HEK293 (cell line): ENCODE data around the gene JAK3.

Experiments
- CTCF ChIA-PET: fragments of 350-600 bp; formaldehyde crosslinking; extraction: SDS; loops from one replicate; lab custom pipeline; 2021; ENCODE audit warnings: antibody characterized with exemption; lab: Yijun Ruan, JAX
- POLR2A ChIA-PET: fragments of 300-600 bp; formaldehyde crosslinking; extraction: SDS; loops from one replicate; lab custom pipeline; 2020; ENCODE audit warnings: antibody characterized with exemption, inconsistent platforms; lab: Yijun Ruan, JAX
- H3K27ac ChIP-seq: fragments of 200-500 bp; sonication (Bioruptor generic); 2 replicates; pipeline ENCODE4 v1.5.1; 2014; ENCODE audit warnings: low read depth, low read length, control low read depth, inconsistent platforms; ENCODE audit errors: extremely low read depth
- H3K36me3 ChIP-seq, 2 experiments: fragments of 200-500 bp in 1 of 2; sonication (Bioruptor generic) in 1 of 2; 1 replicate in 1 of 2; 2 replicates in 1 of 2; pipeline ENCODE4 v1.5.1; 2014 to 2017; ENCODE audit warnings: inconsistent platforms in 2 of 2, low read length in 2 of 2; ENCODE audit not compliant: control insufficient read depth in 2 of 2, insufficient read depth in 1 of 2
- H3K4me1 ChIP-seq: fragments of 200-500 bp; sonication (Bioruptor generic); 2 replicates; pipeline ENCODE4 v1.5.1; 2014; ENCODE audit warnings: mild to moderate bottlenecking, low read length, inconsistent platforms; ENCODE audit not compliant: control insufficient read depth, insufficient read depth
- H3K4me3 ChIP-seq: 2 replicates; pipeline ENCODE4 v1.5.1; 2011; ENCODE audit warnings: low read depth, mild to moderate bottlenecking, control low read depth, low read length, moderate library complexity
- H3K9me3 ChIP-seq: fragments of 200-500 bp; sonication (Bioruptor generic); 2 replicates; pipeline ENCODE4 v1.5.1; 2014; ENCODE audit warnings: low read depth, low read length, inconsistent platforms; ENCODE audit not compliant: control insufficient read depth, insufficient read depth
- GLIS1 ChIP-seq: fragments of 450-650 bp; formaldehyde crosslinking; IDR thresholded peaks from 2 replicates; pipeline ENCODE4 v1.5.1; 2016; ENCODE audit warnings: missing biosample characterization, missing genetic modification characterization
- GLIS2 ChIP-seq: fragments of 450-650 bp; formaldehyde crosslinking; IDR thresholded peaks from 2 replicates; pipeline ENCODE4 v1.5.1; 2016; ENCODE audit warnings: missing biosample characterization, missing genetic modification characterization
- OVOL3 ChIP-seq: fragments of 450-650 bp; formaldehyde crosslinking; IDR thresholded peaks from 2 replicates; pipeline ENCODE4 v1.5.1; 2016; ENCODE audit warnings: missing biosample characterization, missing genetic modification characterization
- SETDB1 ChIP-seq: IDR thresholded peaks from one replicate; pipeline ENCODE4 v1.6.1; 2017; ENCODE audit warnings: mild to moderate bottlenecking, low read length, moderate library complexity, mixed read lengths; ENCODE audit not compliant: insufficient read length
- SP3 ChIP-seq: fragments of 450-650 bp; formaldehyde crosslinking; IDR thresholded peaks from 2 replicates; pipeline ENCODE4 v1.5.1; 2016; ENCODE audit warnings: missing biosample characterization, missing genetic modification characterization
- SP7 ChIP-seq: fragments of 450-650 bp; formaldehyde crosslinking; IDR thresholded peaks from 2 replicates; pipeline ENCODE4 v1.5.1; 2016; ENCODE audit warnings: missing biosample characterization, missing genetic modification characterization
- ZBTB11 ChIP-seq: fragments of 450-650 bp; formaldehyde crosslinking; conservative IDR thresholded peaks from 2 replicates; pipeline ENCODE4 v1.5.1; 2016; ENCODE audit warnings: low read depth, missing biosample characterization, missing genetic modification characterization
- ZFP37 ChIP-seq: fragments of 450-650 bp; formaldehyde crosslinking; IDR thresholded peaks from 2 replicates; pipeline ENCODE4 v1.5.1; 2016; ENCODE audit warnings: missing biosample characterization, missing genetic modification characterization
- ZNF335 ChIP-seq: fragments of 450-650 bp; formaldehyde crosslinking; conservative IDR thresholded peaks from 2 replicates; pipeline ENCODE4 v1.5.1; 2016; ENCODE audit warnings: missing biosample characterization, missing genetic modification characterization
- ZNF391 ChIP-seq: fragments of 450-650 bp; formaldehyde crosslinking; IDR thresholded peaks from 2 replicates; pipeline ENCODE4 v1.5.1; 2016; ENCODE audit warnings: low read depth, missing biosample characterization, missing genetic modification characterization, borderline replicate concordance
- ZNF394 ChIP-seq: fragments of 450-650 bp; formaldehyde crosslinking; IDR thresholded peaks from 2 replicates; pipeline ENCODE4 v1.5.1; 2016; ENCODE audit warnings: missing biosample characterization, missing genetic modification characterization, mild to moderate bottlenecking, moderate library complexity, borderline replicate concordance
- ZNF423 ChIP-seq: fragments of 450-650 bp; formaldehyde crosslinking; IDR thresholded peaks from 2 replicates; pipeline ENCODE4 v1.5.1; 2016; ENCODE audit warnings: missing biosample characterization, missing genetic modification characterization
- ZNF626 ChIP-seq: fragments of 450-650 bp; sonication (Bioruptor Pico); formaldehyde crosslinking; IDR thresholded peaks from 2 replicates; pipeline ENCODE4 v1.5.1; 2018; ENCODE audit warnings: missing biosample characterization, missing genetic modification characterization, inconsistent platforms
- ZNF692 ChIP-seq: fragments of 450-650 bp; formaldehyde crosslinking; IDR thresholded peaks from 2 replicates; pipeline ENCODE4 v1.5.1; 2016; ENCODE audit warnings: missing biosample characterization, missing genetic modification characterization
- ZNF704 ChIP-seq: fragments of 450-650 bp; formaldehyde crosslinking; IDR thresholded peaks from 2 replicates; pipeline ENCODE4 v1.5.1; 2016; ENCODE audit warnings: missing biosample characterization, missing genetic modification characterization
- ZNF777 ChIP-seq: fragments of 450-650 bp; formaldehyde crosslinking; IDR thresholded peaks from 2 replicates; pipeline ENCODE4 v1.5.1; 2017; ENCODE audit warnings: missing biosample characterization, missing genetic modification characterization, borderline replicate concordance
- TF ChIP-seq, protein P1 (sequence below): fragments of 450-650 bp; formaldehyde crosslinking; IDR thresholded peaks from 2 replicates; pipeline ENCODE4 v1.5.1; 2016; ENCODE audit warnings: missing biosample characterization, missing genetic modification characterization
- TF ChIP-seq, protein P2 (sequence below): fragments of 450-650 bp; formaldehyde crosslinking; IDR thresholded peaks from 2 replicates; pipeline ENCODE4 v1.5.1; 2016; ENCODE audit warnings: missing biosample characterization, missing genetic modification characterization

The JAK3 gene

GRCh38 chr19:17841371-17841809 is 6.4 kb downstream of the JAK3 start:
- CTCF ChIA-PET: interaction anchor here (1.5 kb wide), 1 partner anchor 18 kb away, joined by 5 read pairs; the partner anchor contains the start of gene RPL18A
- TF ChIP-seq ZBTB11 (tag by site-specific recombination) (0 out of 2 replicates have a peak, but pooled peaks have one; percentile 22), ZNF692 (tag by site-specific recombination) (0 out of 2 replicates have a peak, but pooled peaks have one; percentile 8), SETDB1 (no peak), SP7 (tag by site-specific recombination) (peak; percentile 10; the same call in 1 of the 2 replicates), OVOL3 (tag by site-specific recombination) (no peak), GLIS2 (tag by site-specific recombination) (0 out of 2 replicates have a peak, but pooled peaks have one; percentile 20), ZNF335 (peak; percentile 50)
- TF ChIP-seq, protein P1, sequence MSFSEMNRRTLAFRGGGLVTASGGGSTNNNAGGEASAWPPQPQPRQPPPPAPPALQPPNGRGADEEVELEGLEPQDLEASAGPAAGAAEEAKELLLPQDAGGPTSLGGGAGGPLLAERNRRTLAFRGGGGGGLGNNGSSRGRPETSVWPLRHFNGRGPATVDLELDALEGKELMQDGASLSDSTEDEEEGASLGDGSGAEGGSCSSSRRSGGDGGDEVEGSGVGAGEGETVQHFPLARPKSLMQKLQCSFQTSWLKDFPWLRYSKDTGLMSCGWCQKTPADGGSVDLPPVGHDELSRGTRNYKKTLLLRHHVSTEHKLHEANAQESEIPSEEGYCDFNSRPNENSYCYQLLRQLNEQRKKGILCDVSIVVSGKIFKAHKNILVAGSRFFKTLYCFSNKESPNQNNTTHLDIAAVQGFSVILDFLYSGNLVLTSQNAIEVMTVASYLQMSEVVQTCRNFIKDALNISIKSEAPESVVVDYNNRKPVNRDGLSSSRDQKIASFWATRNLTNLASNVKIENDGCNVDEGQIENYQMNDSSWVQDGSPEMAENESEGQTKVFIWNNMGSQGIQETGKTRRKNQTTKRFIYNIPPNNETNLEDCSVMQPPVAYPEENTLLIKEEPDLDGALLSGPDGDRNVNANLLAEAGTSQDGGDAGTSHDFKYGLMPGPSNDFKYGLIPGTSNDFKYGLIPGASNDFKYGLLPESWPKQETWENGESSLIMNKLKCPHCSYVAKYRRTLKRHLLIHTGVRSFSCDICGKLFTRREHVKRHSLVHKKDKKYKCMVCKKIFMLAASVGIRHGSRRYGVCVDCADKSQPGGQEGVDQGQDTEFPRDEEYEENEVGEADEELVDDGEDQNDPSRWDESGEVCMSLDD (tag by site-specific recombination): 0 out of 2 replicates have a peak, but pooled peaks have one; percentile 31
- TF ChIP-seq, all 188 proteins: peak for 6
- Histone ChIP-seq H3K4me1 (no peaks in the 10 kb centered on the region), H3K27ac (no peak overlapping the region), H3K9me3 (no peaks in the 10 kb centered on the region), H3K36me3 (no peaks in the 10 kb centered on the region), H3K4me3 (no peak overlapping the region)
- POLR2A ChIA-PET: no interaction called here

DNA sequence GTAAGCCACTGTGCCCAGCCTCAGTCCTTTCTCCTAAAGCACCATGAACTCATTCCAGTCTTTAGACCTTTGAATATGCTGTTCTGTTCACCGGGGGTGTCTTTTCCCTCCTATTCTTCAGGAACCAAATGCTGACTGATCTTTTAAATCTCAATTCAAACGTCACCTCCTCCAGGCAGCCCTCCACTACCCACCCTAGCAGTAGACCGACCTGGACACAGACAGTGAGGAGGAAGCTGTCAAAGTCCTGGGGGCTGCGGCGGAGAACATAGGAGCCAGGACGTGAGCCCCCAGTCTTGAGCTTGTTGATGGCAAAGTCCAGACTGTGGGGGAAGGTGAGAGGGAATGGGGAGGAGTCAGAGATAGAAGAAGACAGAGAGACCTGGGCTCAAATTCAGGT is 7.8 kb downstream of the JAK3 start:
- ChIA-PET CTCF (interaction anchor here (0.6 to 1.5 kb wide), 2 partner anchors 19 to 212 kb away, joined by 3 to 5 read pairs; partner anchors contain the start of gene RPL18A), POLR2A (no interaction called here)
- TF ChIP-seq ZNF423 (tag by site-specific recombination): no peak
- TF ChIP-seq ZNF391 (tag by site-specific recombination): no peak
- no peak for TF ChIP-seq ZNF704
- TF ChIP-seq ZFP37 (tag by site-specific recombination): no peak
- TF ChIP-seq ZNF626 (tag by site-specific recombination): no peak
- no peak for TF ChIP-seq ZNF777 (tag by site-specific recombination)
- TF ChIP-seq GLIS1: no peak
- TF ChIP-seq ZNF394 (tag by site-specific recombination): no peak
- TF ChIP-seq, protein P2, sequence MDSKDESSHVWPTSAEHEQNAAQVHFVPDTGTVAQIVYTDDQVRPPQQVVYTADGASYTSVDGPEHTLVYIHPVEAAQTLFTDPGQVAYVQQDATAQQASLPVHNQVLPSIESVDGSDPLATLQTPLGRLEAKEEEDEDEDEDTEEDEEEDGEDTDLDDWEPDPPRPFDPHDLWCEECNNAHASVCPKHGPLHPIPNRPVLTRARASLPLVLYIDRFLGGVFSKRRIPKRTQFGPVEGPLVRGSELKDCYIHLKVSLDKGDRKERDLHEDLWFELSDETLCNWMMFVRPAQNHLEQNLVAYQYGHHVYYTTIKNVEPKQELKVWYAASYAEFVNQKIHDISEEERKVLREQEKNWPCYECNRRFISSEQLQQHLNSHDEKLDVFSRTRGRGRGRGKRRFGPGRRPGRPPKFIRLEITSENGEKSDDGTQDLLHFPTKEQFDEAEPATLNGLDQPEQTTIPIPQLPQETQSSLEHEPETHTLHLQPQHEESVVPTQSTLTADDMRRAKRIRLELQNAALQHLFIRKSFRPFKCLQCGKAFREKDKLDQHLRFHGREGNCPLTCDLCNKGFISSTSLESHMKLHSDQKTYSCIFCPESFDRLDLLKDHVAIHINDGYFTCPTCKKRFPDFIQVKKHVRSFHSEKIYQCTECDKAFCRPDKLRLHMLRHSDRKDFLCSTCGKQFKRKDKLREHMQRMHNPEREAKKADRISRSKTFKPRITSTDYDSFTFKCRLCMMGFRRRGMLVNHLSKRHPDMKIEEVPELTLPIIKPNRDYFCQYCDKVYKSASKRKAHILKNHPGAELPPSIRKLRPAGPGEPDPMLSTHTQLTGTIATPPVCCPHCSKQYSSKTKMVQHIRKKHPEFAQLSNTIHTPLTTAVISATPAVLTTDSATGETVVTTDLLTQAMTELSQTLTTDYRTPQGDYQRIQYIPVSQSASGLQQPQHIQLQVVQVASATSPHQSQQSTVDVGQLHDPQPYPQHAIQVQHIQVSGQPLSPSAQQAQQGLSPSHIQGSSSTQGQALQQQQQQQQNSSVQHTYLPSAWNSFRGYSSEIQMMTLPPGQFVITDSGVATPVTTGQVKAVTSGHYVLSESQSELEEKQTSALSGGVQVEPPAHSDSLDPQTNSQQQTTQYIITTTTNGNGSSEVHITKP: no peak
- no peak for TF ChIP-seq SP3 (tag by site-specific recombination)
- no peak overlapping the region for H3K4me3 ChIP-seq
- H3K4me1 ChIP-seq: no peaks in the 10 kb centered on the region
- no peaks in the 10 kb centered on the region for H3K9me3 ChIP-seq
- no peak overlapping the region for H3K27ac ChIP-seq
- no peaks in the 10 kb centered on the region for H3K36me3 ChIP-seq
